D721Med (cell line): ENCODE data around the gene MCIDAS.

Experiments
- DNase-seq: peaks from one replicate; pipeline ENCODE4 v3.0.0; 2011; ENCODE audit warnings: low spot score; ENCODE audit not compliant: insufficient read length
- FAIRE-seq: peaks from 2 replicates; lab custom pipeline; 2011; peaks lifted over from hg19 to GRCh38; lab: Jason Lieb, UNC
- CTCF ChIP-seq: IDR thresholded peaks from 2 replicates; pipeline ENCODE4 v1.5.1; 2012; ENCODE audit warnings: mild to moderate bottlenecking, control low read depth; ENCODE audit not compliant: insufficient read depth; ENCODE audit errors: missing control alignments

MCIDAS gene

GRCh38 chr5:55173687-55174230, 53.4 kb downstream of the MCIDAS start:
- DNase-seq (no peak), FAIRE-seq (no peak)
- no peak for TF ChIP-seq CTCF

GRCh38 chr5:55172937-55173686, 54.0 kb downstream of the MCIDAS start, which contains the start of gene CDC20B:
Gene CDC20B (minus strand): TSS chr5:55173177. CDS start chr5:55173000, 177 bp downstream.
- DNase-seq, result peak; percentile 61
- no peak for TF ChIP-seq CTCF
- FAIRE-seq, result no peak

- peak; percentile 22 for DNase-seq
- peak; percentile 58 for FAIRE-seq
- peak; percentile 94 for TF ChIP-seq CTCF
Observed at GRCh38 chr5:55172051-55172899, 54.8 kb downstream of the MCIDAS start.

GRCh38 chr5:55171471-55171870, 55.6 kb downstream of the MCIDAS start:
- DNase-seq (no peak), FAIRE-seq (no peak)
- TF ChIP-seq CTCF, result no peak
